Measurements from ENCODE around the gene S100A2.
"Not testable (repeated sequence)": the region's sequence is repeated elsewhere in the genome, so short reads cannot be mapped to it uniquely, and the experiment has no call there.

Gene S100A2

DNA sequence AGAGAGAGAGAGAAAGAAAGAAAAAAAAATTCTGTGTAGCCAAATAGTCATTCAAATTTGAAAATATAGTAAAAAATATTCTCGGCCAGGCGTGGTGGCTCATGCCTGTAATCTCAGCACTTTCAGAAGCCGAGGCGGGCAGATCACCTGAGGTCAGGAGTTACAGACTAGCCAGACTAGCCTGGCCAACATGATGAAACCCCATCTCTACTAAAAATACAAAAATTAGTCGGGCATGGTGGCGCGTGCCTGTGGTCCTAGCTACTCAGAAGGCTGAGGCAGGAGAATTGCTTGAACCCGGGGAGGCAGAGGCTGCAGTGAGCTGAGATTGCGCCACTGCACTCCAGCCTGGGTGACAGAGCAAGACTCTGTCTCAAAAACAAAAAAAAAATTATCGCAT is 22.4 kb upstream of the S100A2 start:
- not testable (repeated sequence) for DNase-seq

DNA sequence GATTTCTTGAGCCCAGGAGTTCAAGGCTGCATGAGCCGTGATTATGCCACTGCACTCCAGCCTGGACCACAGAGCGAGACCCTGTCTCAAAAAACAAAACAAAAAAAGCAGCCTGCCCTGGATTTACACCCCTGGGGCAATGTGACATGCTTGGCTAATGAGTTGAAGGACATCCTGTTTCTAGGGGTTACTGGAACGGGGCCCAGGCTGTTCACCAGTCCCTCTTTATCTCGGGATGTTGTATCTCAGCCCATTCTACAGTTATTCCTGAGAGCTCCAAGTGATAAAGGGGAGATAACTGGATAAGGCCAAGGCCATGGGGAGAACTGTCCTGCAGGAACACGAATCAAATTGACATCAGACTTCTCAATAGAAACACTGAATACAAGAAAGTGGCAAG is 21.7 kb upstream of the S100A2 start:
- peak; percentile 71 for DNase-seq

DNA sequence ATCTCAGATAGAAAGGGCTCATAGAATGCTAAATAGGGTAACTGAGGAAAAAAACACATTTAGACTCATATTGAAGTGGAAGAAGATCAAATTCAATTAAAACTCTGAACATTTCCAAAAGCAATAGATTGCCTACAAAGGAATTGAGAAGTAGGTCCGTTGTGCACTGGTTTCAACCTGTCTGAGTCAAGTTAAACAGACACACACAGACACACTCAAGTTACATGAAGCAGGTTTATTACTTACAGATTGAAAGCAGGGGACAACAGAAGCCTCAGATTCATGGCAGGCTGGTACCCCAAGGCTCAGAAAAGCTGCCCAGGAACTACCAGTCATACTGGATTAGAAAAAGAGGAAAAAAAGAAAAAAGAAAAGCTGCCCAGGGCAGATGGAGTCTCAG is 20.7 kb upstream of the S100A2 start:
- DNase-seq: no peak

DNA sequence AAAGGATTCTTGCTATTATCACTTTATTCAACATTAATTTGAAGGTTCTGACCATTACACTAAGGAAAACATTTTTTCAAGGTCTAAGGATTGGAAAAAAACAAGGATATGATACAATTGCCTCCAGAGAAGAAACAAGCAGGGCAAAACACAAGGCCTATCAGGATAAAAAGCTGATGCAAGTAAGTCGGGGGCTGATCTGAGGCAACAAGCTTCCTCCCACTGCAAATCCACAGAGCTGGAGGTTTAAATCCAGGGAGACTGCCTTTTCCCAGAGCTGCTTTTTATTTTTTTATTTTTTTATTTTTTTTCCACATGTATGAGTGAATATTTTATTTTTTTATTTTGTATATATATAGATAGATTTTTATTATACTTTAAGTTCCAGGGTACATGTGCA is 19.4 kb upstream of the S100A2 start:
- DNase-seq: no peak

DNA sequence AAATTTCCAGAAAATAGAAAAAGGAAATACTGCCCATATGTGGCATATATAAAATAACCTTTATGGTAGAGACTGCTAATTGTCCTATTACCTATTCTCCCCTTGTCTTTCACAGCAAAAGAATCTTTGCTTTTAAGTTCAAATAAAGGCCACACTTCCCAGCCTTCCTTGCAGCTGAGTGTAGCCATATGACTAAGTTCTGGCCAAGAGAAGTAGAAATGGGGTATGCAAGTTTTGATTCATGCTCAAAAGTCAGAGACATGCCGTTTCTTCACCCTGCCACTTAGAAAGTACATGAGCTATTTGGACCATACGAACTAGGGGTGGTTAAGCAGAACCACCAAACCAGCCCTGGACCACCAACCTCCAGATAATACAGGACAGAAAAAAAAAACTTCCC is 18.3 kb upstream of the S100A2 start:
- DNase-seq: no peak

DNA sequence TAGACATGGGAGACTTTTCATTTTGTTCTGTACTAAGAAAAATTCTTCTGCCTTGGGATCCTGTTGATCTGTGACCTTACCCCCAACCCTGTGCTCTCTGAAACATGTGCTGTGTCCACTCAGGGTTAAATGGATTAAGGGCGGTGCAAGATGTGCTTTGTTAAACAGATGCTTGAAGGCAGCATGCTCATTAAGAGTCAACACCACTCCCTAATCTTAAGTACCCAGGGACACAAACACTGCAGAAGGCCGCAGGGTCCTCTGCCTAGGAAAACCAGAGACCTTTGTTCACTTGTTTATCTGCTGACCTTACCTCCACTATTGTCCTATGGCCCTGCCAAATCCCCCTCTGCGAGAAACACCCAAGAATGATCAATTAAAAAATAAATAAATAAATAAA is 17.9 kb upstream of the S100A2 start:
- not testable (repeated sequence) for DNase-seq

DNA sequence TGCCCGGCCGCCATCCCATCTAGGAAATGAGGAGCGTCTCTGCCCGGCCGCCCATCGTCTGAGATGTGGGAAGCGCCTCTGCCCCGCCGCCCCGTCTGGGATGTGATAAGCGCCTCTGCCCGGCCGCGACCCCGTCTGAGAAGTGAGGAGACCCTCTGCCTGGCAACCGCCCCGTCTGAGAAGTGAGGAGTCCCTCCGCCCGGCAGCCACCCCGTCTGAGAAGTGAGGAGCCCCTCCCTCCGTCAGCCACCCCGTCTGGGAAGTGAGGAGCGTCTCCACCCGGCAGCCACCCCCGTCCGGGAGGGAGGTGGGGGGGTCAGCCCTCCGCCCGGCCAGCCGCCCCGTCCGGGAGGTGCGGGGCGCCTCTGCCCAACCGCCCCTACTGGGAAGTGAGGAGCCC is 17.2 kb upstream of the S100A2 start:
- not testable (repeated sequence) for DNase-seq

DNA sequence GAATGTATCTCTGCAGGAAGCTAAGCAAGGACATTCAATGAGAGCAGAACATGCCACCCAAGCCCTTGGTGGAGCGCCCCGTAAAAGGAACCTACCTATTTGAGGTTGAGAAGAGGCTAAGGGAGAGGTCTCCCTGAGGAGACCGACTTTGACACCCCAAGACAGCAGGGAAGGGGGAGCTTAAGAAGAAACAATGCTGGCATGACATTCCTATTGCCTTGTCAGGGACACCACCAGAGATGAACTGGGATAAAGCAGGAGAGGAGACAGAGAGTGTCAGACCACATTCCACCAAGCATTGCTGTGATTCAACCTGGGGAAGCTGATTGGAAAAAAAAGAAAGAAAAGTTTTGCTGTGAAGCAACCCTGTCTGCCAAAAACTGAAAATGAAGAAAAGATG is 13.3 kb upstream of the S100A2 start:
- DNase-seq: peak; percentile 53

DNA sequence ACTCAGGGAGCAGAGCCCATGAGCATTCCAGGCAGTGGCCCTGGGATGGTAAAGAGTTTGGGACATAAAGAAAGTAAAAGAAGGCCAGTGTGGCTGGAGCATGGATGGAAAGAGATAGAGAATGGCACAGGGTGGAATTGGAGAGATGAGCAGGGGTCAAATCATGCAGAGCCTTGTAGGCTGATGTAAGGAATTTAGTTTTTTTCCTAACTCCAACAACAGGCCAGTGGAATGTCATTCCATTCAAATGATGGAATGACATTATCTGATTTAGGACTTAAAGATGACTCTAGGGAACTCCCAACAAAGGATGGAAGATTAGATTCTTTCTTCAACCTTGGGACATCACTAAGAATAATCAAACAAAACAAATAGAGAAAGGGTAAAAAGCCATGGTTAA is 12.8 kb upstream of the S100A2 start:
- DNase-seq: peak; percentile 76

DNA sequence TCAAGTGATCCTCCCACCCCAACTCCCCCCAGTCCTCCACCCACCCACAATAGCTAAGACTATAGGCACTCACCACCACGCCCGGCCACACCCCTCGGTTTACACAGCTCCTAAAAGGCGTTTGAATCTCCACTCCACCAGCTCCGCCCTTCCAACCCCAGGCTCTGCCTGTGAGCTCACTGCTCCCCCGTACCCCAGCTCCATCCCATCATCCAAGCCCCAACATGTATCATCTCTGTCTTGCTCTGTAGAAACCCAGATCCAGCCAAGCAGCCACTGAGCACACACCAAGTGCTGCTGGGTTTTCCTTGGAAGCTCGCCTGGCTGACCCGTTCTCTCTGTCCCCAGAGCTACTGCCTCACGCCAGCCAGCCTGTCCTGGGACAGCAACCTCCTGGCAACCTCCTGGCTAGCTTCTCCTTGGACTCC is 12.0 kb upstream of the S100A2 start:
- peak; percentile 29 for DNase-seq

DNA sequence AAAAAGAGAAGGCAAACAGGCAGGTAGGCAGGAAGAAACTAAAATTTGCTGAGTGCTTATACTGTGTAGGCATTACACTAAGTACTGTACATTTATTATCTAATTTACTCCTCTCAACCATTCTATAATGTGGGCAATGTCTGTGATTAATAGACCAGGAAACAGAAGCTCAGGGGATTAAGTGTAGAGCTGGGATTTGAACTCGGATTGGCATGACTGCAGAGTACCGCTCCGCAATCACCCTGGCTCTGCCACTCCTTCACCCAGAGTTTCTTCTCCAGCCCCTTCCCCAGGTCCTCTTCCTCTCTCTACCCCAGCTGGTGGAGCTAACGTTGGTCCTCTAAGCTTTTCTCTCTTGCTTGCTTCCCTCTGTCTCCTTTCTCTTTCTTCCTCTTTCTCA is 11.5 kb upstream of the S100A2 start:
- DNase-seq: no peak

DNA sequence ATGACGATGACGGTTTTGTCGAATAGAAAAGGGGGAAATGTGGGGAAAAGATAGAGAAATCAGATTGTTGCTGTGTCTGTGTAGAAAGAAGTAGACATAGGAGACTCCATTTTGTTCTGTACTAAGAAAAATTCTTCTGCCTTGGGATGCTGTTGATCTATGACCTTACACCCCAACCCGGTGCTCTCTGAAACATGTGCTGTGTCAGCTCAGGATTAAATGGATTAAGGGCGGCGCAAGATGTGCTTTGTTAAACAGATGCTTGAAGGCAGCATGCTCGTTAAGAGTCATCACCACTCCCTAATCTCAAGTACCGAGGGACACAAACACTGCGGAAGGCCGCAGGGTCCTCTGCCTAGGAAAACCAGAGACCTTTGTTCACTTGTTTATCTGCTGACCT is 9.9 kb upstream of the S100A2 start:
- DNase-seq: not testable (repeated sequence)

DNA sequence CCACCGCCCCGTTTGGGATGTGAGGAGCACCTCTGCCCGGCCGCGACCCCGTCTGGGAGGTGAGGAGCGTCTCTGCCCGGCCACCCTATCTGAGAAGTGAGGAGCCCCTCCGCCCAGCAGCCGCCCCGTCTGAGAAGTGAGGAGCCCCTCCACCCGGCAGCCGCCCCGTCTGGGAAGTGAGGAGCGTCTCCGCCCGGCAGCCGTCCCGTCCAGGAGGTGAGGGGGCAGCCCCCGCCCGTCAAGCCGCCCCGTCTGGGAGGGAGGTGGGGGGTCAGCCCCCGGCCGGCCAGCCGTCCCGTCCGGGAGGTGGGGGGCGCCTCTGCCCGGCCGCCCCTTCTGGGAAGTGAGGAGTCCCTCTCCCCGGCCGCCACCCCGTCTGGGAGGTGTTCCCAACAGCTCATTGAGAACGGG is 9.4 kb upstream of the S100A2 start:
- not testable (repeated sequence) for DNase-seq

DNA sequence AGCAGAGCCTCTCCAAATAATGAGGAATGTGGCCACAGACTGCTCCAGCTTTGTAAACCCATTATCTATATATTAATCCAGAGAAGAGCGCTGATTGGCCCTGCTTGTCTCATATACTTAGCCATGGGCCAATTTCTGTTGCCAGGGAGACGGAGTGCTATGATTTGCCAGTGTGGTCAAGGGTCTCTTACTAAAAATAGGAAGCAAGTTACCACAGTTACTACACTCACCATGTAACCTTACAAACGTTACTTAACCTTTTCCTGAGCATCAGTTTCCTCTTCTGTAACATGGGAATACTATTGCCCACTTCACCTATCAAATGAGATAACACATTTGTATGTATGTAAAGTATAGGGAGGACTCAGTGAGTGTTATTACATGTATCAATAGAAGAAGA is 7.7 kb upstream of the S100A2 start:
- no peak for DNase-seq

DNA sequence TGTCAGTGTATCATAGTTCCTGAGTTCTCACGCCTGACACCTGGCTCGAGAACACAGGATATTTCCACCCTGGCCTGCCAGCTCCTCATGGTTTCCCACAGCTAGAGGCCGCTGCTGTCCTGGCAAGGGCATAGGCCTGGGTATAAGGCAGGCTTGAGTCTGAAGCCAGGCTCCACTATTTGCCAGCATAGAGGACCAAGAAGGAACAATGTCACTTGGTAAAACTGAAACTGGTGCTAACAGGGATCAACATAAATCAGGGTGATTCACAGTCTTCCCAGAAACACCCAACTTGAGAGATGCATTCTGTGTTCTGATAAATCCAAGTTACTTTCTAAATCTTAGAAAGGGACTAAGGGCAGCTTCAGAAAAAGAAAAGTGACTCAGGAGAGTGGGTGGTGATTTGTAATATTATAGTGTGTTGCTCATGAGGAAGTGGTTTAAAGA is 6.9 kb upstream of the S100A2 start:
- peak; percentile 86 for DNase-seq

DNA sequence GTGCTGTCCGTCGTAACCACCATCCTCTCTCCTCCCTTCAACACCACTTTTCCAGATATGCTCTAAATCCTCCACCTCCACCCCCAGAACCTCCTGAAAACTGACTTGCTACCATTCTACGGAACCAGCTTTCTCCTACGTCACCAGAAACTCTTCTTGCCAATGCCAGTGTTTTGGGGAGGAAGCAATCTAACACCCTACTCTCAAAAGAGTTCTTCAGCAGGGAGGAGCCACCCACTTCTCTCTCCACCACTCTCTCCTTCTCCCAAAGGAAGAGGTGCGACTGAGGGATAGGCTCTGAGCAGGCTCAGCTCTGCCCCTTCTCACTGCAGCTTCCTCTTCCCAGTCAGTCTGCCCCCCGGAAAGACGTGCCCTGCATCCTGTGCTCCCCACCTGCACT is 6.1 kb upstream of the S100A2 start:
- DNase-seq: no peak

DNA sequence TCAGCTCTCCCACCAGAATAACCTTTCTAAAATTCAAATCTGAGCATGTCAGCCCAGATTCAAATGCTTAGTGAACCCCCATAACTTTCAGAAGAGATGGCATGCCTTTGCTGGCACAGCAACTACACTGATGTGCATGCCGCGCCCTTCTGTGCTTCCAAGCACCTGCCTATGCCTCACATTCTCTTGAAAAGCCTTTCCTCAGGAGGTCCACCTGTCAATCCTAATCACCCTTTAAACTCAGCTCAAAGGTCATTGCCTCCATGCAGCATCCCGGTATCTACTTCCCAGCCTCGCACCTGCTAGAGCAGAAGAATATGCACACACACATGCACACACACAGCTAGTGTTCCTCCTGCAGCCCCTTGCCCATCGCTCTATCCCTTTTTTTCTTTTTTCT is 5.2 kb upstream of the S100A2 start:
- no peak for DNase-seq

DNA sequence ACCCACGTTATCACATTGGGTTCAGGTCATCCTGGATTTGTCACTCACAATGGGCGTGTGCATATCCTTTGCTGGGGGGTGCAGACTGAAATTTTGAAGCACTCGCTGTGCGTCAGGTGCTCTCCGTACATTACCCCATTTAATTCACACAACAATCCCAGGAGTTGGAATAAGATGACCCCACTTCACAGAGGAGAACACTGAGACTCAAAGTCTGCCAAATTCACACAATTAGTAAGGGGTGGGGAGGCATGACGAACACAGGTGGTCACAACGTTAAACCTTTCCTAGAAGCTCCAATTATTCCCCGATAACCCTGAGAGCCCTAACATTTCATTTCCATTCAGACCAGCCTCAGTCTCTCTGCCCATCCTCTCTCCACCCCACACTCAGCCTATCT is 3.8 kb upstream of the S100A2 start:
- no peak for DNase-seq

DNA sequence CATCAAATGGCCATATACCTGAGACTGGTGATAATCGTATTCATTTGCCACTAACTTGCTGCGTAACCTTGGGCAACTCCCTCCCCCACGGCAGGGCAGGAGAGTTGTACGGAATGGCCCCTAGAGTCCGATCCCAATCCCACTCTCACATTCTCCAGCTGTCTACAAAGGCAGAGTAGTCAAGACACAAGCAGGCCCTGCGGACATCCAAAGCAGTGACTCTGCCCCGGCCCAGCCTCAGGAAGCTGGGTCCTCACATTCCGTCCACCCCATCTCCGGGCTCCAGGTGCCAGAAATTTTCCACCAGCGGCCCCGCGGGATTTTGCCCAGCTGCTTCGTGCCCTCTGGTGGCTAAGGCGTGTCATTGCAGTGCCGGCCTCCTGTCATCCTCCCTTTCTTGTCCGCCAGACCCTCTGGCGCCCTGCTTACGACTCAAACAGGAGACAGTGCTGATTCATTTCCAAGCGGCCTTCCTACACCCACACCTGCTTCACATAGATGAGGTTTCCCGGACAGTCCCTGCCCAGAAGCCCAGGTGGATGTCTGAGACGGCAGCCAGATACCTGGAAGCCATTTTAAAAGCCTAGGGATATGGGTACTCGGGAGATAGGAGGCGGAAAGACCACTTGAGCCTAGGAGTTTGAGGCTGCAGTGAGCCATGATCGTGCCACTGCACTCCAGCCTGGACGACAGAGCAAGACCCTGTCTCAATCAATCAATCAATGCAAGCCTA is 2.9 kb upstream of the S100A2 start:
- peak; percentile 90 for DNase-seq

DNA sequence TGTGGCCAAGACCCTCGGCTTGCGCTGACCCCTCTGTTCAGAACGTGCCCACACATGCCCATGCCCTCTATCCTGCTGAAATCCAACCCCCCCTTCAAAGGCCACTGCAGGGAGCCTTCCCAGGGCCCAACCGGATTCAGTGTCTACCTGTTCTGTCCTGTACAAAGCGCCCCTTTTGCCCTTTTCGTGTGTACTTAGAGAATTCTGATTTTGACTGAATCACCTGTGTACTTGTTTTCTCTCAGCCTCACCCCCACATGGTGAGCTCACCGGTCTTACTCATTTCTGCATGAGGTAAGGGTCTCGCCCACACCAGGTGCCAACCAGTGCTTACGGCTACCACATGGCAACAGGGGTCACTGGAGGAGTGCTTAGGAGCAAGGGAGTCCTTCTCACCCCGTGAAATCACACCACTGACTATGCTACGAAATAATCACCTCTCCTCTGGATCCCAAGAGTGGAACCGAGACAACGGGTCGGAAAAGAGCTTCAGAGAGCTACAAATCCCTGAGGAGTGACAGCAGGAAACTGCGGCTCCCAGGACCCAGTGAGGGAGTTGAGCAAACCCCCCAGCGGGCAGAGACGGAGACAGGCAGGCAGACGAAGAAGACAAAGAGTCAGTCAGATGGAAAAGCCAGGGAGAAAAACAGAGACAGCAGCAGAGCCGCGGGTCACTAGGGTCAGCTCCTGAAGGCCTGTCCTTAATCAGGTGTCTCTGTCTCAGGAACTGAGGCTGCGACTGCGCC is 2.1 kb upstream of the S100A2 start:
- DNase-seq: no peak

DNA sequence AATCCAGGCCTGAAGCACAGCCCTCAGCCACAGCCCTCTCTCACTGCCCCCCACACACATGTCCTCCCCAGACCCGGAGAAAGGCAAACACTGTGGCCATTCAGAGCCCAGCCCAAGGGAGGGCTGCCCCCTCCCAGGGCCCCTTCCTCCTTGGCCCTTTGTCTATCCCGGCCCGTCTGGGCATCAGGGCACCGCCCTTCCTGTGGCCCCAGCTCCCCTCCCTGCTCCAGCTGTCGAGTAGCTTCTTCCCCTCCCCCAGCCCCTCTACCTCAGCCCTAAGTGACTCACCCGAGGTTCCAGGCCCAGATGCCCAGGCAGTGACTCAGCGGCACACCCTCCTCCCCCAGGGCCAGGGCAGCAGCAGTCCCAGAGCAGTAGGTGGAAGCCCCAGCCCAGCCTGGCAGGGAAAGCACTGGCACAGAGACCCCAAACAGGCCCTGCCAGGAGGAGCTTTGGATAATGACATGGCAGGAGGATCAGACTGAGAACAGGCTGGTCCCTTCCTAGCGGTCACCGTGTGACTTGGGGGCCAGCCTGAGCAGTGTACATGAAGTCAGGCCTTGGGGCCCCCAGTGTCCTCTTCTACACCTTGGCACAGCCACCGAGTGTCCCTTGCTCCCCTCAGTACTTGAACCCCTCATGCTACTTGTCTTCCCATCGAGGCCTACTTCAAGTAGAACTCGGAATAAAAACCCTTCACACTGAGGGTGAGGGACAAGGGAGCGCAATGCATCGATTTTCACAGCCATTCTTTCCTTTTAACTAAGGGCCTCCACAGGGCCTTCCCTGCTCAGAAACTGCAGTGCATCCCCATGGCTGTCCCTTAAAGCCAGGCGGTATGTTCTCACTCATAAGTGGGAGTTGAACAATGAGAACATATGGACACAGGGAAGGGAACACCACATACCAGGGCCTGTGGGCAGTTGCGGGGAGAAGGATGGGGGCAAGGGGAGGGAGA is 1.0 kb upstream of the S100A2 start:
- peak; percentile 99 for DNase-seq

DNA sequence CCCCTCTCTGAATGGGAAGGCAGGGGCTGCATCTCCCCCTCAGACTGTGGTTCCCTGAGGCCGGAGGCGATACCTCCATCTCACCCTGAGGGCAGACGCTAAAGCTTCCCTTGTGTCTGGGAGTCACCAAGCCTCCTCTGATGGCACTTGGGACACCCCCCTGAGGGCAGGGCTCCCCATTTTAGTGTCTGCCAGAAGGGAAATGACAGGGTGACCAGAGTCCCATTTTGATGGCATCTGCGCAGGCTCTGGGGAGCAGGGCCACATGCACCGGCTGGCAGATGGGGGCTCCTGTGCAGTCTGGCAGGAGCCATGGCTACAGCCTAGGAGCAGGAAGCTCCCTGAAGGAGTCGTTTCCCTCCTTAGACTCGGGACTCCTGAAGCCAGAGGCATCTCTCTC is 1.7 kb downstream of the S100A2 start:
- no peak for DNase-seq

DNA sequence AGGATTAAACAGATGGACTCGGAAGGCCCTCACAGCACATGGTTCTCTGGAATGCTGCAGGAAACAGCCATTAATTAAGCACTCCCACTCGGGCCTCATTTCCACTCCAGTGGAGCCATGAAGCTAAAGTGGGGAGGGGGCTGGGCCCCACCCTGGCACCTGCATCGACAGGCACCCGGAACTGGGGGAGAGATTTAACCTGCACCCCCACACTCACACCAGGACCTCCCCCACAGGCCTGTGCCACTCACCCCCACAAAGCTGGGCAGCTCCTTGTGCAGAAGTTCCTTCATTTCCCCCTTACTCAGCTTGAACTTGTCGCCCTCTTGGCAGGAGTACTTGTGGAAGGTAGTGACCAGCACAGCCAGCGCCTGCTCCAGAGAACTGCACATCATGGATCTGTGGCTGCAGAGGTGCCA is 2.2 kb downstream of the S100A2 start:
- no peak for DNase-seq

Data from EL (cell line).